Activated T-cell treated with anti-CD3 and anti-CD28 coated beads, Interleukin-2, amount 50 U/mL, for 1 hour (primary cell): Measurements from ENCODE around the gene GSPT1.
"Not testable (repeated sequence)": the region's sequence is repeated elsewhere in the genome, so short reads cannot be mapped to it uniquely, and the experiment has no call there.

Experiments
- DNase-seq: peaks from one replicate; pipeline ENCODE4 v3.0.0-alpha.2; 2020

GSPT1 gene

DNA sequence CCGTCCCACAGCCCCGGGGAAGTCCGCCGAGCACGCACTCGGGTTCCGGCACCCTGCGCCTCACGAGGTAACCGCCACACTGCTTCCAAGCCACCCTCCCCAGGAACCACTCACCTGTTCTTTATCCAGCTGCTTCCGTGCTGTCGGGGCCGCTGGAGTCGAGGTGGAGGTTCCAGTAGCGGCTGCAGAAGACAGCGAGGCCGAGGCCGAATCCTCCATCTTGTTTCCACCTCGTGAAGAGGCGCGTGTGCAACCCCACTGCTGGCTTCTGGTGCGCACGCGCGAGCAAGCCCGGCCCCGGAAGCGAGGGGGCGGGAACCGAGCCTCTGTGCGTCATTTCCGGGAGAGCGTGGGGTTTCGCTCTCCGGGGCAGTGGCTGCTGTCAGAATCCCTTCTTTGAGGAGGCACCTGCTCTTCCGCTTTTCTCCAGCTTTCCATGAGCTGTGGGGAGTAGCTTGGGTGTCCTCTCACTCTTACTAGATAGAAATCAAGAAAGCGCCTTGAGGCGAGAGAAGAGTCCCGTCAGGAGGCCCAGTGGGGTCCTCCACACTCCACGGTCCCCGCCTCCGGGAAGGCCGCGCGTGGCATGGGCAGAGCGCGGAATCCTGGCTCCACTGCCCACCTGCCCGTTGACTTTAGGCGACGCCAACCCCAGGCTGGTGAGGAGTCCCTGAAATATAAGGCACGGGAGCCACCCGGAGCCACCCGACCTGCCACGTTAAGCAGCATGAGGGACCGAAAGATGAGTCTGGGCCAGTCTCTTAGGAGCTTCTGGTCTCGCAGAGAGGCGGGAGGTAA lies 64.3 kb downstream of the GSPT1 start, which contains the start of gene RSL1D1:
Gene RSL1D1 (minus strand): TSS at position 249 of the 798 bp plus-strand sequence. CDS start 30 bp downstream, at position 219.
- DNase-seq: peak; percentile 97

DNA sequence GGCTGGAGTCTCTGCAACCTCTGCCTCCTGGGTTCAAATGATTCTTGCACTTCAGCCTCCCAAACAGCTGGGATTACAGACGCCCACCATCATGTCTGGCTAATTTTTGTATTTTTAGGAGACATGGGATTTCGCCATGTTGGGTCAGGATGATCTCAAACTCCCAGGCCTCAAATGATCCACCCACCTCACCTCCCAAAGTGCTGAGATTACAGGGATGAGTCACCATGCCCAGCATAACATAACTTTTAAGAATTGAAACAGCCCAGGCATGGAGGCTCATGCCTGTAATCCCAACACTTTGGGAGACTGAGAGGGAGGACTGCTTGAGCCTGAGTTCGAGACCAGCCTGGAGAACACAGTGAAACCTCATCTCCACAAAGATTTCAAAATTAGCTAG lies 66.9 kb downstream of the GSPT1 start:
- DNase-seq: no peak

DNA sequence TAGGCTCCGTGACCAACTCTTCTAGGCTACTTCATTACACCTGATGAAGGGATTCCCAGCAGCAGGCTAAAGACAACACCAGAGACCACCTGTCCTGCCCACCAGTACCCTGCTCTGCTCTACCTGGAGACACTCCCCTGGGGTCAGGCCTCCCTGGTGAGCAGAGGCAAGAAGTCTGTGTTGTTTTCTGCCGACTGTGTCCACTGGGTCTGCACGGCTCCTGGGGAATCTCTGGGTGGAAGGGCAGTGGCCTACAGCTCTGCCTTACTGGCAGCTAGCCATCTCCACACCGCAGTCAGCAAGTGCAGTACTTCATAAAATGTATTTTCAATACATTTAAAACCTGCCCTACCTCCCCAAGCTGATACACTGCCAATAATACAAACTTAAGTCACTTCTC lies 71.3 kb downstream of the GSPT1 start:
- DNase-seq: no peak

DNA sequence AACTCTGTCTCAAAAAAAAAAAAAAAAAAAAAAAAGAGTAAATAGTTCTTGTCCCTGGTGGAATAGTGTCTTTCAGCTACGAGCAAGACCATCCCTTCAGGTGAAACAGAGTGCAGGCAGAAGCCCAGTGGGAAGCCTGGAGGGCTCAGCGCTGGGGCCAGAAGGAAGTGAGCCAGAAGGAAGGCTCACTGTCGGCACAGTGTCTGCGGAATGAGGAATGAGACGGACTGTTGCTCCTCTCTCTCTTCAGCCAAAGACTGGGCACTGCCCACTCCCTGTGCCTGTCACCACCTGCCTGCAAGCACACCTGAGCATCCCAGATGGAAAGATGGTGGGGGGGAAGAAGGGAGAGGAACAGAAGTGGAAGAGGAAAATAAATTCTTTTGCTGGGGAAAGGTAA lies 71.9 kb downstream of the GSPT1 start:
- no peak for DNase-seq

DNA sequence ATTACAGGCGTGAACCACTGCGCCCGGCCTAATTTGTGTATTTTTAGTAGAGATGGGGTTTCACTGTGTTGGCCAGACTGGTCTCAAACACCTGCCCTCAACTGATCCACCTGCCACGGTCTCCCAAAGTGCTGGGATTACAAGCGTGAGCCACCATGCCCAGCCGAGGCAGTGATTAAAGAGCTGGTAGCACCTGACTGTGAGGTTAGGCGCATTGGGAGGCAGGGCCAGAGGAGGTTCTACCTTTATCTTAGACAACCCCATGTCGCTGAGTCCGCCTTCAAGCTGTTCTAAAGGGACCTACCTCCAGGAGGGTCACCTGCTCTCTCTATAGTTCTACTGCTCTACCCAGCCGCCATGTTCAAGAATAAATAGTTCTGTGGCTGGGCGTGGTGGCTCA lies 72.5 kb downstream of the GSPT1 start:
- DNase-seq: no peak

DNA sequence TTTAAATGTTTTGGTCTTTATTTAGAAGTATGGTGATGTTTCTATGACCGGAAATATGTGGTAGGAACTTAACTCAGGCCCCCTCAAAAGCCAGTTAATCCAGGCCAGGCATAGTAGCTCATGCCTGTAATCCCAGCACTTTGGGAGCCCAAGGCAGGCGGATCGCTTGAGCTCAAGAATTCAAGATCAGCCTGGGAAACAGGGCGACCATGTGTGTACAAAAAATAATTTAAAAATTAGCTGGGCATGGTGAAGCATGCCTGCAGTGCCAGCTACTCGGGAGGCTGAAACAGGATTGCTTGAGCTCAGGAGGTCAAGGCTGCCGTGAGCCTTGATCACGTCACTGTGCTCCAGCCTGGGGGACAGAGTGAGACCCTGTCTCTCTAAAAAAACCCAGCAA lies 74.7 kb downstream of the GSPT1 start:
- no peak for DNase-seq

DNA sequence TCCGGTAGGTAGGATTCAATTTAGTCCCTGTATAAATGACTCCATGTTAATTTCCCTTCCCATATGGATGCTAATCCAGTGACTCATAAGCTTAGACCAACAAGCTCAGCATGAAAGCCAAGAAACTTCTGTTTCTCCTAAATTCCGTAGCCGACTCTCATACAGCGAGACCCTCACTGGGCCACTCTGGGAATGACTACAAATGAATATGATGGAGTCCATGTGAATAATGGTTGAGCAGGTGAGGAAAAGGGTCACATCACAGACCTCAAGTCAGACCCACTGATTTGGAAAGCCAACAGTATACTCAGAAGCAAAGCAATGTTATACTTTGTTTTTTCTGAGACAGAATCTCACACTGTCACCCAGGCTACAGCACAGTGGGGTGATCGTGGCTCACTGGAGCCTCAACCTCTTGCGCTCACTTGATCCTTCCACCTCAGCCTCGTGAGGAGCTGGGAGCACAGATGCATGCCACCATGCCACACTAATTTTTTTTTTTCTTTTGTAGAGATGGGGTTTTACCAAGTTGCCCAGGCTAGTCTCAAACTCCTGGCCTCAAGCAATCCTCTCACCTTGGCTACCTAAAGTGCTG lies 79.0 kb downstream of the GSPT1 start:
- DNase-seq: no peak

DNA sequence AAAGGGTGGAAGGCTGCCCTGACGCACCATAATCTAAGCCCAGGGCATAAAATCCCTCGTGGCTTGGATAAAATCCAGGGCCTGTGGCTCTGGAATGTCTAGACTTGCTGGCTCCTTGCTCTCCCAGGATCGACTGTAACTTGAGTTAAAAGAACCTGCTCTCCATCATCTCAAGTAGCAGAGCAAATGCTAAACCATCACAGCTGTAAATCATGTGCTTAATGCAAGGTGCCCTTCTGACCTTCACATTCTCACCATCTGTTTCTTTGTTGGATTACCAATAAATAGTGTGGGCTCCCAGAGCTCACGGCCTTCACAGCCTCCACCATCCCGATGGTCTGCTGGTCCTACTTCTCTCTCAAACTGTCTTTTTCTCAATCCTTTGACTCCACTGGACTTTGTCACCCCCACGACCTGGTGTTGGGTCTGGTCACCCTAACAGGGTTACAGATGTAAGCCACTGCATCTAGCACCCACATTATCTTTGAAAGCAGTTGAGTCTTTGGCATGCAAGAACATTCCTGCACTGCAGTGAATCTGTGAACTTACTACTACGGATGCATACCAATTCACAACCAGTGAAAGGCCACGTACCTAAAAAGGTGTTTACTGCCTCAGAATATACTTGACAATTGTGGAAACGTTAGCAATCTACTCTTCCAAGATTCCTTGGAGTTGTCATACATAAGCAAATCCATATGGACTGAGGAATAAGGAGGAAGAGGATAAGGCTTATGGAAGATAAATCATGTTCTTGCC lies 79.7 kb downstream of the GSPT1 start:
- no peak for DNase-seq

DNA sequence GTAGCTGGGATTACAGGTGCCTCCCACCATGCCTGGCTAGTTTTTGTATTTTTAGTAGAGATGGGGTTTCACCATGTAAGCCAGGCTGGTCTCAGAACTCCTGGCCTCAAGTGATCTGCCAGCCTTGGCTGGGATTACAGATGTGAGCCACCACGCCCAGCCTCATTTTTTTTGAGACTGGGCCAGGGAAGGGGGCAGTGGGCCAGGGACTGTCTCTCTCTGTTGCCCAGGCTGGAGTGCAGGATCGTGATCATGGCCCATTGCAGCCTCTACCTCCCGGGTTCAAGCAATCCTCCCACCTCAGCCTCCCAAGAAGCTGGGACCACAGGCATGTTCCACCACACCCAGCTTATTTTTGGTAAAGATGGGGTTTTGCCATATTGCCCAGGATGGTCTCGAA lies 80.4 kb downstream of the GSPT1 start:
- DNase-seq: no peak

DNA sequence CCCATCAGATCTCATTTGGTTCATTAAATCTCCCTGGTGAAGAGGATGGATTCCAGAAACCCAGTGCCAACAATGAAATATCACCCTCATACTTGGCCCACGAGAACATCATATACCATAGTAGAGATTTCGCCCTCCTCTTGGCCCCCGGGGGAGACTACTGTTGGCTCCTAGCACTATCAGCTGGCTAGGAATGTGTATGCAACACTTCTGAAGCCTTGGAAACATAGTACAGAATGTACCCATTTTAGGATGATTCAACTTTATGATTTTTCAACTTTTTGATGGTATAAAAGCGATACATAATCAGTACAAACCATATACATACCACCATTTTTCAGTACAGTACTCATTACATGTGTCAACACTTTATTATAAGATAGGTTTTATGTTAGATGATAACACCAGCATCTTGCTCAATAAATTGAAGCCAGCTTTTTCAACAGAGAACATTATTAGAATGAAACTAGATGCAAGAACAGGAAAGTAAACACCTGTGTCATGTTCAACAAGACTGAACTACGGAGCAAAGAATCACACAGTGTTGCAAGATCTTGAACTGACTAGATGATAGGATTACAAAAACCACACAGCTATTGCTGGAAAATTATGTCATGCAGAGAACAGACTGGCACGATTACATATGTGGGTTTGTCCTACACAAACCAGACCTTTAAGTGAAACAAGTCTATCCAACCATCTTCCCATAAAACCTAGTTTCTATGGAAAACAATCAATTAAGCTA lies 81.6 kb downstream of the GSPT1 start:
- DNase-seq: no peak

DNA sequence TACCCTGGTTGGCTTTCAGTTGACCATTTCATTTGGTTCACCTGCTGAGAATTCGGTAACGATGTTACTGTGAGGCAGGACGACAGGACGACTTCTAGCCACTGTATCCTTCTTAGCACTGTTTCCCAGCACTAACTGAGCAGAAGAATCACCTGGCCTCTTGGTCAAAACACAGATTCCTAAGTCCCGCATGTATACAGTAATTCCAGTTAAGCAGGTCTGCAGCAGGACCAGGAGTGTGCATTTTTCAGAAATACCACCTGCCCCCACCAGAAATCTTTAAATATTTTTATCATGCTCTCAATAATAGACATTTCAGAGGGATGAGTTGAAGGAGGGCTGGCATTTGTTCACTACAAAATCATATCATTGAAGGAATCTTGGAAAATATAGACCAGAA lies 87.1 kb downstream of the GSPT1 start:
- no peak for DNase-seq

DNA sequence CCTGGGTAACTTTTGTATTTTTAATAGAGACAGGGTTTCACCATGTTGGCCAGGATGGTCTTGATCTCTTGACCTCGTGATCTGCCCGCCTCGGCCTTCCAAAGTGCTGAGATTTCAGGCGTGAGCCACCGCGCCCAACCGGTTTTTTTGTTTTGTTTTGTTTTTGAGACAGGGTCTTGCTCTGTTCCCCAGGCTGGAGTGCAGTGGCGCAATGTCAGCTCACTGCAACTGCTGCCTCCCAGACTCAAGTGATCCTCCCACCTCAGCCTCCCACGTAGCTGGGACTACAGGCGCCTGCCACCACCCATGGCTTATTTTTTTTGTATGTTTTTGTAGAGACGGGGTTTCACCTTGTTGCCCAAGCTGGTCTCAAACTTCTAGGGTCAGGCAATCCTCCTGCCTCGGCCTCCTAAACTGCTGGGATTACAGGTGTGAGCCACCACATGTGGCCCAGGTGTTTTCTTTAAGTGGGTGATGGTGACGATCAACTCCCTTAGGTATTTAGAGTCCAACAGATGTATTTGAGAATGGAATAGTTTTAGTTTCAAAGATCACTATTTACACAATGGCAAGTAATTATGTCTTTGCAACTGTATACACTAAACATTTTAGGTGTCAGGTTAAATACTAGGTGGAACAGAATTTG lies 90.1 kb downstream of the GSPT1 start:
- not testable (repeated sequence) for DNase-seq

DNA sequence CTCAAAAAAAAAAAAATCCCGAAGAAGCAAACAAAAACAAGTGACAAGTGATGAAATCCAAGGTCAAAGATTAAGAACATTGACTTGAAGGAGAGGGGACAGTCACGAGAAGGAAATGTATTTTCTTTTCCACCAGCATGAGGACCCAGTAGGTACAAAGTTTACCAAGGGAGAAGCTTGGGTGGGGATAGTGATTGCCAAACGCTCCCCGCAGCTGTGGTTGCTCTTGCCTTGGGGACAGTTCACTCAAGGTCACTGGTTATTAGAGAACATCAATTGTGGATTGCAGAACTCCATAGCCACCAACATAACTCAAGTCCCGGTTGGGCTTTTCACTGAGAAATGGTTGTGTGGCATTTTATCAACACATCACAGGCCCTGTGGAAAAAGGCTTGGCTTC lies 91.4 kb downstream of the GSPT1 start:
- no peak for DNase-seq

DNA sequence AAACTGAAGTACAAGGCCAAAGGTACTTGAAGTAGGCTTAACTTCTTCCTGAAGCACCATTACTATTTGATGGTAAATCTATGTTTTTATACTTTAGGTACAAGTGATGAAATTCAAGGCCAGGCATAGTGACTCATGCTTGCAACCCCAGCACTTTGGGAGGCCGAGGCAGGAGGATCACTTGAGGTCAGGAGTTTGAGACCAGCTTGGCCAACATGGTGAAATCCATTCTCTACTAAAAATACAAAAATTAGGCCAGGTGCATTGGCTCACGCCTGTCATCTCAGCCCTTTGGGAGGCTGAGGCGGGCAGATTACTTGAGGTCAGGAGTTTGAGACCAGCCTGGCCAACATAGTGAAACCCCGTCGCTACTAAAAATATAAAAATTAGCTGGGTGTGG lies 92.1 kb downstream of the GSPT1 start:
- DNase-seq: not testable (repeated sequence)

DNA sequence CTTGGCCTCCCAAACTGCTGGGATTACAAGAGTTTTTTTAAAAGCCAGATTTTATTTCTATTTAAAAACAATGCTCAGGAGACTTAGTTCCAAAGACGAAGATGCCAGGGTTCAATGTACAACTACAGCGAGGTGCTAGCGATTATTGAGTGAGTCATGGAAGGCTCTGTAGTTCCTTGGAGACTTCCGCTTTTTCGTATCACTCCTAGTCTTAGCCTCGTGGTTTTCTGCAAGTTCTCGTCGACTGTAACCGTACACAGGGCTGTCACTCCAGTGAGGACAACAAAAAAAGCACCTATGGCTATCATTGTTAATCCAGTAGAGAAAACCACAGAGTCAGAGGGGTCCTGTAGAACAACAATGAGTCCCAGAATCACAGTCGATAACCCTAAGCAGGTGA lies 96.0 kb downstream of the GSPT1 start:
- DNase-seq: no peak

DNA sequence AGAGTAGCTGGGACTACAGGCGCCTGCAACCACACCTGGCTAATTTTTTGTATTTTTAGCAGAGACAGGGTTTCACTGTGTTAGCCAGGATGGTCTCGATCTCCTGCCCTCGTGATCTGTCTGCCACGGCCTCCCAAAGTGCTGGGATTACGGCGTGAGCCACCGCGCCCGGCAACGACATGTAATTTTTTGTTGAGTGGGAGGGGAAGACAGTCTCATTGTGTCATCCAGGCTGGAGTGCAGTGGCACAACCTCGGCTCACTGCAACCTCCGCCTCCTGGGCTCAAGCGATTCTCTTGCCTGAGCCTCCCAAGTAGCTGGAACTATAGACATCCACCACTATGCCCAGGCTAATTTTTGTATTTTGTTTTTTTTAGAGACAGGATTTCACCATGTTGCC lies 96.8 kb downstream of the GSPT1 start:
- DNase-seq: not testable (repeated sequence)
